Kidney (tissue), 14 donors: Measurements from ENCODE around the gene MUSTN1. TPM values are rescaled to one million over a fixed set of nuclear protein-coding genes. Genes with fewer than 3 reads are reported as not detected.
A peak's percentile ranks its signal among the peaks of the same experiment; 100 is the strongest.

Source experiments
- DNase-seq, 5 donors: peaks; one replicate each; pipeline ENCODE4 v3.0.0-alpha.2; 2013 to 2020
- FAIRE-seq: peaks from 2 replicates; lab custom pipeline; 2012; peaks lifted over from hg19 to GRCh38; lab: Jason Lieb, UNC
- H3K27ac ChIP-seq, 2 donors: one replicate each; pipeline ENCODE4 v1.7.0; 2013; ENCODE audit warnings: low read depth in 2 of 2, low read length in 2 of 2, inconsistent platforms in 1 of 2
- H3K27me3 ChIP-seq: one replicate; pipeline ENCODE4 v1.7.1; 2013; ENCODE audit warnings: low read length, inconsistent platforms; ENCODE audit not compliant: control insufficient read depth, insufficient read depth
- H3K36me3 ChIP-seq, 3 donors: one replicate each; pipeline versions ENCODE4 v1.7.0 to v1.7.1; 2013; ENCODE audit warnings: low read length in 3 of 3, control low read depth in 1 of 3, inconsistent platforms in 1 of 3; ENCODE audit not compliant: insufficient read depth in 3 of 3, control insufficient read depth in 2 of 3
- H3K4me1 ChIP-seq, 3 donors: one replicate each; pipeline versions ENCODE4 v1.7.0 to v1.7.1; 2013; ENCODE audit warnings: low read length in 3 of 3, inconsistent platforms in 1 of 3, low read depth in 1 of 3; ENCODE audit not compliant: control insufficient read depth in 2 of 3, insufficient read depth in 2 of 3
- H3K4me3 ChIP-seq, 3 donors: one replicate each; pipeline versions ENCODE4 v1.7.0 to v1.8.1; 2013; ENCODE audit warnings: low read length in 3 of 3, control low read depth in 1 of 3, inconsistent platforms in 1 of 3
- H3K9ac ChIP-seq, 3 donors: one replicate each; pipeline versions ENCODE4 v1.7.0 to v1.7.1; 2013; ENCODE audit warnings: low read length in 3 of 3, control low read depth in 1 of 3, inconsistent platforms in 1 of 3
- H3K9me3 ChIP-seq, 3 donors: one replicate each; pipeline versions ENCODE4 v1.7.0 to v1.7.1; 2013; ENCODE audit warnings: low read length in 3 of 3, control low read depth in 1 of 3, inconsistent platforms in 1 of 3; ENCODE audit not compliant: control insufficient read depth in 2 of 3, insufficient read depth in 1 of 3
- CTCF ChIP-seq: IDR thresholded peaks from 3 replicates; pipeline ENCODE4 v1.5.1; 2012; ENCODE audit warnings: mild to moderate bottlenecking, moderate library complexity, borderline replicate concordance; ENCODE audit not compliant: insufficient read depth; ENCODE audit errors: extremely low read depth
- intact Hi-C: fragments of 100-400 bp; cut with DNase I; formaldehyde crosslinking; loops from one replicate; pipeline ENCODE4 v1.11.1; 2022
- polyA plus RNA-seq: library from polyadenylated mRNA; stranded (reverse); fragments of 350-450 nt; fragmentation: Illumina TruSeq; extraction: RNeasy Lipid Tissue Mini Kit (QIAGEN cat#74804); gene quantifications from one replicate; pipeline ENCODE4 v1.2.3, GENCODE V29; 2014; ENCODE audit warnings: low read depth, low replicate concordance; ENCODE audit not compliant: insufficient read depth
- total RNA-seq: library from RNA; stranded (reverse); fragmentation: NEBNext Ultra II Directional; extraction: Animal tissue kit (Norgen Biotek cat#: 25700); gene quantifications from one replicate; pipeline ENCODE4 v1.2.1, GENCODE V29; 2021
- donor health status: control.
- donor health status: control.
- donor health status: control.
- donor health status: control.
- donor health status: control.
- donor health status: DM: yes; HTN: yes; CAD: no.
- donor health status: Normal renal cell carcinoma (clear cell type).

MUSTN1 gene
- total and polyA plus RNA-seq, 2 donors from 2014 or later: 18.6 to 47.8 TPM

- Histone ChIP-seq H3K9ac (no peak overlapping the region), H3K27ac (no peak overlapping the region), H3K4me3 (no peak overlapping the region), H3K9me3 (no peaks in the 10 kb centered on the region), H3K4me1 (peaks cover 0 to 4% (median 0%) of the 10 kb centered on the region in 3 donors), H3K36me3 (peaks cover 0 to 35% (median 24%) of the 10 kb centered on the region in 3 donors), H3K27me3 (no peaks in the 10 kb centered on the region)
- DNase-seq (peak in 1 of 5 donors; percentile 29), FAIRE-seq (no peak)
- TF ChIP-seq CTCF: no peak
- intact Hi-C loops: no loop called here
Observed at GRCh38 chr3:52845691-52846431, 11.0 kb upstream of the MUSTN1 start.

DNA sequence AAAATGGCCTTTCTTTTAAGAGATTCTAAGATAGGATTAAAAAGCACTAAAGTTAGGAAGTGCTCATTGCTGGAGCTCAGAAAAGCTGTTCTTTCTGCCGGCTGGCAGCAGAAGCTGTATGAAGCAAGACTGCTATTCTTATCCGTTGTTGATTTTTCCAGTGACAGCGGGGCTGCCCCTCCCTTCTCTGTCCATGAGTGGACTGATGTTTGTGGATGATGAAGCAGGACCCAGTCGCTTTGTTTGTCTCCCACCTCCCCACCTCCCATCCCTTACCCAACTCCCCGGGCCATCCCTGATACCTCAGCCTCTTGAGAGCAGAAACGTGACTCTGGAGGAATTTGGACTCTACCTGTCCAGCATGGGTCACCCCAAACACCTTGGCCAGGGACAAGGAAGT, 10.3 kb upstream of the MUSTN1 start:
- FAIRE-seq (no peak), DNase-seq (peak in 1 of 5 donors; percentile 50)
- Histone ChIP-seq H3K36me3 (peaks cover 0 to 35% (median 25%) of the 10 kb centered on the region in 3 donors), H3K27me3 (no peaks in the 10 kb centered on the region), H3K27ac (peak overlapping the region in 1 of 2 donors; percentile 57), H3K4me1 (peaks cover 0 to 4% (median 0%) of the 10 kb centered on the region in 3 donors), H3K4me3 (no peak overlapping the region), H3K9me3 (no peaks in the 10 kb centered on the region), H3K9ac (no peak overlapping the region)
- intact Hi-C loops: no loop called here
- TF ChIP-seq CTCF: no peak

DNA sequence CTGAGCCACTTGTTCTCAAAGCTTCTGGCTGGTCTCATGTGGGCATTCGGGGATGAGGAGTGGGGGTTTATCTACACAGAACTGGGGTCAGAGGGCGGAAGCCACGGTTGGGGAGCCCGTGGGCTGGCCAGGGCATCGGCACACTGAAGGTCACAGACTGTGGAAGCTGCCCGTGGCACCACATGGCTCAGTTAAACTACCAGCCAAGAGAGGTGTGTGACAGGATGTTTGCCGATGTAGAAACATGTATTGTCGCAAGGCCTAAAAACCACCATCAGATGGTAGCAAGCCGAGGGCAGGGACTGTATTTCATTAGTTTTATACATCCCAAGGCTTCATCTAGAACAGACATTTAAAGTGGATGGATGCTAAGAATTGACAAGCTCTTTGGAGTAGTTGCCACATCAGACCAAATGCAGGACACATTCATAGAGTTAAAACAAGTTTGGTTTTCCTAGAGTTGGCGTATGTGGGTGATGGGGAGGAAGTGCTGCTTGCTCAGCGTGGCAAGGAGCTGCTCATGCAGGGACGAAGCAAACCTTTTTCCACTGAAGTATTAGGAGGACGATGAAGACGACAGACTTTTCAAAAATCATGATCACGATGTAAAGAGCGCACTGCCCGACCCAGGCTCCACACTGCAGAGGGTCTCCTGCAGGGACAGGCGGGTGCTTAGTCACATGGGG, 9.6 kb upstream of the MUSTN1 start:
- H3K9me3 ChIP-seq: no peaks in the 10 kb centered on the region
- H3K36me3 ChIP-seq: peaks cover 0 to 35% (median 24%) of the 10 kb centered on the region in 3 donors
- intact Hi-C loops: no loop called here
- TF ChIP-seq CTCF: no peak
- H3K9ac ChIP-seq: no peak overlapping the region
- FAIRE-seq: no peak
- no peak overlapping the region for H3K27ac ChIP-seq
- no peaks in the 10 kb centered on the region for H3K27me3 ChIP-seq
- H3K4me3 ChIP-seq: no peak overlapping the region
- DNase-seq: peak in 1 of 5 donors; percentile 56
- H3K4me1 ChIP-seq: peaks cover 0 to 4% (median 0%) of the 10 kb centered on the region in 3 donors
